ENCODE results near the gene INAFM2. TPM values are rescaled to one million over a fixed set of nuclear protein-coding genes. Genes with fewer than 3 reads are reported as not detected.

The INAFM2 gene
- total and polyA plus RNA-seq, 9 of the 15 experiments (the other 6 are each of a cell fraction or from before 2014, with no cell fraction given): 11.8 to 43.1 (median 27.2) TPM

- Histone ChIP-seq H3K79me2 (ENCODE audit: control insufficient read depth, insufficient read depth, low read length) (no peaks in the 10 kb centered on the region), H3K9me1 (ENCODE audit: control insufficient read depth, insufficient read depth, low read length) (no peaks in the 10 kb centered on the region), H3K27ac (ENCODE audit: extremely low read depth, low read depth, low read length) (peak overlapping the region; percentile 61; the same call in 2 of the 3 replicates), H3K9me3 (replicated peaks; ENCODE audit: control insufficient read depth, insufficient read depth, low read depth, low read length) (no peaks in the 10 kb centered on the region), H3K9ac (ENCODE audit: insufficient read depth in 1 of 2, low read depth in 2 of 2, low read length in 2 of 2) (peak overlapping the region; percentile 28 to 81; a peak in 3 of 4 replicates), H3K27me3 (ENCODE audit: control insufficient read depth in 2 of 2, insufficient read depth in 2 of 2, low read length in 2 of 2) (no peaks in the 10 kb centered on the region), H2AFZ (ENCODE audit: low read depth, low read length) (peak overlapping the region; percentile 69), H3K4me1 (replicated peaks in 1 of 2; ENCODE audit: control insufficient read depth in 2 of 2, insufficient read depth in 2 of 2, low read length in 2 of 2) (peaks cover 50 to 64% of the 10 kb centered on the region in 2 experiments), H3K4me3 (no peak overlapping the region), H4K20me1 (replicated peaks; ENCODE audit: control insufficient read depth, insufficient read depth, low read length) (peaks cover 6% of the 10 kb centered on the region; the same call in 1 of the 2 replicates), H3K36me3 (ENCODE audit: control insufficient read depth, insufficient read depth, low read length) (peaks cover 2% of the 10 kb centered on the region; the same call in 2 of the 3 replicates), H3K4me2 (ENCODE audit: insufficient read depth, low read length) (peak overlapping the region; percentile 36)
- CTCF ChIA-PET (ENCODE audit: low intra/inter-chr PET ratio): no interaction called here
- ATAC-seq: peak; percentile 23
- peak in 2 of 4 experiments; percentile 43 to 63 for DNase-seq (ENCODE audit: extremely low read depth in 1 of 4, low spot score in 3 of 4)
- TSS peak; percentile 46 for BruUV-seq (replicated peaks)
- POLR2A ChIA-PET: interaction anchor here (1.1 kb wide), 1 partner anchor 109 kb away, joined by 4 read pairs; no protein-coding TSS in a partner anchor
- WGBS (ENCODE audit: insufficient coverage, low coverage, missing lambda C conversion rate): 38% methylated on average over 12 of the region's 12 CpGs
- FAIRE-seq: peak; percentile 76
- in situ Hi-C loops (cut with MboI) (no loop called here), intact Hi-C loops (cut with micrococcal nuclease) (no loop called here)
- TF ChIP-seq HIVEP1 (CRISPR knock-in tag; IDR thresholded peaks at IDR 0.05) (no peak), IRF2 (CRISPR knock-in tag; IDR thresholded peaks at IDR 0.05) (no peak), BCLAF1 (IDR thresholded peaks at IDR 0.05; ENCODE audit: borderline replicate concordance in 1 of 2, control insufficient read depth in 1 of 2, low read depth in 2 of 2, low read length in 1 of 2) (no peak), E2F6 (IDR thresholded peaks at IDR 0.05; ENCODE audit: borderline replicate concordance in 1 of 2, extremely low read depth in 1 of 2, insufficient read depth in 1 of 2, insufficient read length in 1 of 2, low read depth in 1 of 2, low read length in 1 of 2, poor library complexity in 1 of 2, severe bottlenecking in 1 of 2) (peak in 1 of 2 experiments; percentile 17), ZNF280B (CRISPR knock-in tag; IDR thresholded peaks at IDR 0.05) (no peak), ZNF589 (CRISPR knock-in tag; IDR thresholded peaks at IDR 0.05; ENCODE audit: low read depth) (peak; percentile 59; the same call in 1 of the 2 replicates), ZNF699 (CRISPR knock-in tag; IDR thresholded peaks at IDR 0.05; ENCODE audit: insufficient replicate concordance) (no peak), ZNF592 (IDR thresholded peaks at IDR 0.05) (0 out of 2 replicates have a peak, but pooled peaks have one; percentile 40), PHF21A (IDR thresholded peaks at IDR 0.05; ENCODE audit: borderline replicate concordance, low read depth) (no peak), ZNF583 (CRISPR knock-in tag; IDR thresholded peaks at IDR 0.05) (no peak; the same call in 1 of the 2 replicates)
Measured at GRCh38 chr15:40333922-40334492, 10.5 kb downstream of the INAFM2 start.

Measured in K562 (cell line).